Smooth muscle cell of the coronary artery (primary cell): ENCODE data around the gene CMYA5. TPM values are rescaled to one million over a fixed set of nuclear protein-coding genes. Genes with fewer than 3 reads are reported as not detected.

Experiments used
- total RNA-seq: library from RNA; depleted of rRNA; stranded (reverse); fragments of >200 nt; gene quantifications from 2 replicates; pipeline ENCODE4 v1.2.3, GENCODE V29; 2014; ENCODE audit warnings: low replicate concordance

Gene CMYA5
- total RNA-seq = 0.08 and 1.6 TPM in 2 replicates

GRCh38 chr5:79689541-79690466 lies at the start of gene CMYA5:
Gene CMYA5 (plus strand): TSS chr5:79689836. CDS start chr5:79689908, 72 bp downstream.

Other genes with a start within 250 kb of the CMYA5 start
- gene HOMER1, start 175.7 kb upstream of the CMYA5 start, total RNA-seq = 6.3 and 11.3 TPM in 2 replicates
- gene TENT2, start 77.4 kb upstream of the CMYA5 start, total RNA-seq = 18.9 and 23.9 TPM in 2 replicates